Lung (tissue), 12 donors: ENCODE data around the gene HNRNPU. TPM values are rescaled to one million over a fixed set of nuclear protein-coding genes. Genes with fewer than 3 reads are reported as not detected.

Experiments used
- ATAC-seq: fragments of 200-7000 bp; cut with Tn5 transposase; one replicate; pipeline ENCODE4 v1.9.1; 2020; ENCODE audit warnings: moderate number of reproducible peaks; ENCODE audit not compliant: insufficient read depth, low FRiP score
- DNase-seq, 3 donors: peaks; one replicate each; pipeline ENCODE4 v3.0.0-alpha.2; 2013 to 2017
- H3K27ac ChIP-seq, 2 donors: one replicate each; pipeline ENCODE4 v1.5.1; 2013; ENCODE audit warnings: mild to moderate bottlenecking in 2 of 2, moderate library complexity in 2 of 2, control low read depth in 1 of 2, inconsistent platforms in 1 of 2, low read depth in 1 of 2, low read length in 1 of 2
- H3K27me3 ChIP-seq, 3 donors: one replicate each; pipeline ENCODE4 v1.5.1; 2013; ENCODE audit warnings: low read length in 2 of 3; ENCODE audit not compliant: control insufficient read depth in 3 of 3, insufficient read depth in 3 of 3
- H3K36me3 ChIP-seq, 4 donors: one replicate each; pipeline ENCODE4 v1.5.1; 2013; ENCODE audit warnings: low read length in 4 of 4, mild to moderate bottlenecking in 1 of 4, moderate library complexity in 1 of 4; ENCODE audit not compliant: control insufficient read depth in 4 of 4, insufficient read depth in 4 of 4
- H3K4me1 ChIP-seq, 5 donors: one replicate each; pipeline ENCODE4 v1.5.1; 2013; ENCODE audit warnings: low read length in 5 of 5, mild to moderate bottlenecking in 2 of 5, moderate library complexity in 1 of 5; ENCODE audit not compliant: control insufficient read depth in 5 of 5, insufficient read depth in 5 of 5
- H3K4me3 ChIP-seq: one replicate; pipeline ENCODE4 v1.5.1; 2013; ENCODE audit warnings: mild to moderate bottlenecking, control low read depth, moderate library complexity
- H3K9ac ChIP-seq, 2 donors: one replicate each; pipeline ENCODE4 v1.5.1; 2013; ENCODE audit warnings: low read length in 2 of 2, control low read depth in 1 of 2; ENCODE audit not compliant: insufficient read depth in 1 of 2
- H3K9me3 ChIP-seq, 4 donors: one replicate each; pipeline ENCODE4 v1.5.1; 2013; ENCODE audit warnings: low read length in 3 of 4, mild to moderate bottlenecking in 1 of 4, moderate library complexity in 1 of 4; ENCODE audit not compliant: control insufficient read depth in 4 of 4, insufficient read depth in 3 of 4
- WGBS, 2 donors: extraction: QIAGEN DNeasy Blood & Tissue Kit; methylation state at CpG; one replicate each; pipeline ENCODE4 v1.1.7; 2013; 5-methylcytosine and 5-hydroxymethylcytosine counted together
- polyA plus RNA-seq, 2 donors: library from polyadenylated mRNA; stranded (reverse); fragments of 200-250 nt; gene quantifications; one replicate each; pipeline ENCODE4 v1.2.1, GENCODE V29; 2013
- total RNA-seq, 2 donors: library from RNA; depleted of rRNA in 1 of 2; stranded (reverse); fragments of >200 nt in 1 of 2; gene quantifications; one replicate each; pipeline ENCODE4 v1.2.1, GENCODE V29; 2014 to 2021
- TF ChIP-seq, protein P1 (sequence below): IDR thresholded peaks from 2 replicates; pipeline ENCODE4 v1.5.1; 2012; ENCODE audit warnings: mild to moderate bottlenecking; ENCODE audit errors: control extremely low read depth, extremely low read depth
- donor health status: control.
- donor health status: control.
- donor health status: Bipolar disorder and iron deficiency.
- donor health status: healthy.
- donor health status: DM: yes; HTN: yes; CAD: no.

Gene HNRNPU
- total and polyA plus RNA-seq, 4 donors: 133 to 611 (median 206) TPM

DNA sequence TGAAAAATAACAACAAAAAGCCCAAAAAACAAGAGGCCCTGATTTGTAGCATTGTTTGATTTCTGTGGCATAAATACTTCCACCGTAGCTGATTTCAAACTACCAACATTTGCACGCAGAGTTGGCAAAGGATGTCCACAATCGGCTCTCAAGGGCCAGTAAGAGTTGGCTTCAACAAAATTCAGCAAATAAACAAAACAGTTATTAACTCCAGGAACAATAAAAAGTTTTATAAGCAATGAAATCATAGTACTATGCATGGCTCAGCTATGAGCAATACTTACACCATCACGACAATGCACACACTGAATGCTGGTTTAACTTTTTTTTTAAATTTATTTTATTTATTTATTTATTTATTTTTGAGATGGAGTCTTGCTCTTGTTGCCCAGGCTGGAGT lies 37.6 kb downstream of the HNRNPU start:
- 89 to 90% methylated on average over 4 of the region's 4 CpGs for WGBS, 2 donors
- TF ChIP-seq, protein P1, sequence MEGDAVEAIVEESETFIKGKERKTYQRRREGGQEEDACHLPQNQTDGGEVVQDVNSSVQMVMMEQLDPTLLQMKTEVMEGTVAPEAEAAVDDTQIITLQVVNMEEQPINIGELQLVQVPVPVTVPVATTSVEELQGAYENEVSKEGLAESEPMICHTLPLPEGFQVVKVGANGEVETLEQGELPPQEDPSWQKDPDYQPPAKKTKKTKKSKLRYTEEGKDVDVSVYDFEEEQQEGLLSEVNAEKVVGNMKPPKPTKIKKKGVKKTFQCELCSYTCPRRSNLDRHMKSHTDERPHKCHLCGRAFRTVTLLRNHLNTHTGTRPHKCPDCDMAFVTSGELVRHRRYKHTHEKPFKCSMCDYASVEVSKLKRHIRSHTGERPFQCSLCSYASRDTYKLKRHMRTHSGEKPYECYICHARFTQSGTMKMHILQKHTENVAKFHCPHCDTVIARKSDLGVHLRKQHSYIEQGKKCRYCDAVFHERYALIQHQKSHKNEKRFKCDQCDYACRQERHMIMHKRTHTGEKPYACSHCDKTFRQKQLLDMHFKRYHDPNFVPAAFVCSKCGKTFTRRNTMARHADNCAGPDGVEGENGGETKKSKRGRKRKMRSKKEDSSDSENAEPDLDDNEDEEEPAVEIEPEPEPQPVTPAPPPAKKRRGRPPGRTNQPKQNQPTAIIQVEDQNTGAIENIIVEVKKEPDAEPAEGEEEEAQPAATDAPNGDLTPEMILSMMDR: no peak
- peaks cover 0 to 2% (median 0%) of the 10 kb centered on the region in 4 donors for H3K36me3 ChIP-seq
- H3K4me1 ChIP-seq: no peaks in the 10 kb centered on the region
- no peak overlapping the region for H3K4me3 ChIP-seq
- no peak for ATAC-seq
- DNase-seq: no peak
- H3K9ac ChIP-seq: no peak overlapping the region
- H3K27ac ChIP-seq: no peak overlapping the region
- no peaks in the 10 kb centered on the region for H3K27me3 ChIP-seq
- no peaks in the 10 kb centered on the region for H3K9me3 ChIP-seq

DNA sequence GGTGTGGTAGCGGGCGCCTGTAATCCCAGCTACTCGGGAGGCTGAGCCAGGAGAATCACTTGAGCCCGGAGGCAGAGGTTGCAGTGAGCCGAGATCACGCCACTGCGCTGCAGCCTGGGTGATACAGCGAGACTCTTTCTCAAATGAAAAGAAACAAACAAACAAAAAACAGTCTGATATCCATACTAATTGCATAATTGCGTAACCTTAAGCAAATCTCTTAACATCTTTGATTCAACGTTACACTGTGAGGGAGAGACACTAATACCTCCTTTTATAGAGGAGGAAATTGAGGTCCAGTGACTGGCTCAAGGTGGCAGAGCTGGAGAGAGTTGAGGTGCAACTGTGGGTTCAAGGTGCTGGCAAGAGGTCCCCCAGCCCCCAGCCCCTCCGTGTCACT lies 41.5 kb downstream of the HNRNPU start:
- Histone ChIP-seq H3K27ac (no peak overlapping the region), H3K9me3 (no peaks in the 10 kb centered on the region), H3K4me3 (no peak overlapping the region), H3K9ac (no peak overlapping the region), H3K4me1 (no peaks in the 10 kb centered on the region), H3K27me3 (no peaks in the 10 kb centered on the region), H3K36me3 (no peaks in the 10 kb centered on the region)
- DNase-seq (no peak), ATAC-seq (no peak)
- TF ChIP-seq, protein P1: no peak
- 91 to 92% methylated on average over 11 of the region's 11 CpGs for WGBS, 2 donors

DNA sequence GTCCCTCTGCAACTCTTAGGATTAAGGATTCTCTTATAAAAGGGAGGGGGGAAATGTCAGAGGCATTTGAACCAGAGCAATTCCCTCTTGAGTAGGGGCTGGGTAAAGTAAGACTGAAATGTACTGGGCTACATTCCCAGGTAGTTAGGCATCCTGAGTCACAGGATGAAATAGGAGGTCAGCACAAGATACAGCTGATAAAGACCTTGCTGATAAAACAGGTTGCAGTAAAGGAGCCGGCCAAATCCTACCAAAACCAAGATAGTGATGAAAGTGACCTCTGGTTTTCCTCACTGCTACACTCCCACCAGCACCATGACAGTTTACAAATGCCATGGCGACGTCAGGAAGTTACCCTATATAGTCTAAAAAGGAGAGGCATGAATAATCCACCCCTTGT lies 43.2 kb downstream of the HNRNPU start:
- 74 to 86% methylated on average over 3 of the region's 3 CpGs for WGBS, 2 donors
- TF ChIP-seq, protein P1: no peak
- H3K36me3 ChIP-seq: no peaks in the 10 kb centered on the region
- H3K27me3 ChIP-seq: peaks cover 0 to under 1% (median 0%) of the 10 kb centered on the region in 3 donors
- ATAC-seq (no peak), DNase-seq (no peak)
- no peaks in the 10 kb centered on the region for H3K4me1 ChIP-seq
- no peak overlapping the region for H3K27ac ChIP-seq
- H3K9ac ChIP-seq: no peak overlapping the region
- H3K4me3 ChIP-seq: no peak overlapping the region
- no peaks in the 10 kb centered on the region for H3K9me3 ChIP-seq

DNA sequence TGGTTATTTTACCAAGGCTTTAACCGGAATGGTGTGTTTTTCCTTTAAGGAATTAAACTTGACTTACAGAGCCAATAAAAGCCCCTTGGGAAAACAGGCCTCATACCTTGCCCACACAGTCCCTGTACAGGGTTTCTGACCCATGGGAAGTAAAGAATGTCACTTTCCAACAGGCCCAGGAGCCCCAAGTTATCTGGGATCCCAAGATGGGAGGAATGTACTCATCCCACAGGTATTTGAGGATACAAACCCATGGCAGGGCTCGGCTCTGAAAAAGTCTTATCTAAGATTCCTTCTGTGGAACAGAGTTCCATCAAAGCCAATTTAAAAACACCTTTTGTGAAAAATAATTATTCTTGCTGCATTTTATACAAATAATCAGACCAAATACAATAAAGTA lies 44.2 kb downstream of the HNRNPU start:
- no peaks in the 10 kb centered on the region for H3K9me3 ChIP-seq
- 83 to 92% methylated on average over 2 of the region's 2 CpGs for WGBS, 2 donors
- no peak overlapping the region for H3K27ac ChIP-seq
- no peak overlapping the region for H3K9ac ChIP-seq
- H3K4me3 ChIP-seq: no peak overlapping the region
- DNase-seq (no peak), ATAC-seq (no peak)
- H3K36me3 ChIP-seq: no peaks in the 10 kb centered on the region
- H3K27me3 ChIP-seq: peaks cover 0 to 3% (median 0%) of the 10 kb centered on the region in 3 donors
- TF ChIP-seq, protein P1: no peak
- H3K4me1 ChIP-seq: no peaks in the 10 kb centered on the region
